SJCRH30 (cell line): ENCODE results near the gene HHAT. TPM values are rescaled to one million over a fixed set of nuclear protein-coding genes. Genes with fewer than 3 reads are reported as not detected.

Source experiments
- DNase-seq, 2 experiments: peaks; one replicate each; pipeline ENCODE4 v3.0.0-alpha.2; 2015 to 2020
- H3K27ac ChIP-seq: fragments of 250-450 bp; sonication (Bioruptor Pico); 2 replicates; pipeline ENCODE4 v1.5.1; 2020; ENCODE audit warnings: mild to moderate bottlenecking, moderate library complexity
- H3K27me3 ChIP-seq: fragments of 250-450 bp; sonication (Bioruptor Pico); 2 replicates; pipeline ENCODE4 v1.5.1; 2020; ENCODE audit warnings: mild to moderate bottlenecking, moderate library complexity
- H3K36me3 ChIP-seq: fragments of 250-450 bp; sonication (Bioruptor Pico); 2 replicates; pipeline ENCODE4 v1.5.1; 2020; ENCODE audit warnings: mild to moderate bottlenecking, moderate library complexity
- H3K4me1 ChIP-seq: fragments of 250-450 bp; sonication (Bioruptor Pico); 2 replicates; pipeline ENCODE4 v1.5.1; 2020; ENCODE audit warnings: mild to moderate bottlenecking, moderate library complexity
- H3K4me3 ChIP-seq: fragments of 250-450 bp; sonication (Bioruptor Pico); 2 replicates; pipeline ENCODE4 v1.5.1; 2020; ENCODE audit warnings: mild to moderate bottlenecking, moderate library complexity
- H3K9me3 ChIP-seq: fragments of 250-450 bp; sonication (Bioruptor Pico); replicated peaks from 2 replicates; pipeline ENCODE4 v1.5.1; 2020; ENCODE audit warnings: mild to moderate bottlenecking, moderate library complexity
- total RNA-seq: library from RNA; depleted of rRNA; stranded (reverse); fragments of >200 nt; shearing (Covaris generic); gene quantifications from 2 replicates; pipeline ENCODE4 v1.2.3, GENCODE V29; 2014

HHAT gene
- total RNA-seq, 1 experiment from 2014 or later, result 5.1 TPM

DNA sequence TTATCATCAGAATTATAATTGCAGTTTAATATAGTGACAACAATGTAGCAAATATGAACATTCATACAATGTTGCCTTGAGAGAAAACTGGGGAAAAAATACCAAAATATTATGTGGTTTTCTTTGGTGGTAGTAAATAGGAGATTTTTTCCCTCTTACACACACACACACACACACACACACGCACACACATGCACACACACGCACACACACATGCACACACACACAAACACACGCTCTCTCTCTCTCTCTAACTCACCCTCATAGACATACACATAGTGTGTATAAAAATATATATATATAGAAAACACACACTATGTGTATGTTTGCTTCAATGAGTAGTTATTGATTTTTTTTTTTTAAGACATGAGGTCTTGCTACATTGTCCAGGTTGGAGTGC, 211.6 kb downstream of the HHAT start:
- no peak for DNase-seq
- Histone ChIP-seq H3K9me3 (no peaks in the 10 kb centered on the region), H3K4me3 (no peak overlapping the region), H3K4me1 (peaks cover 20% of the 10 kb centered on the region), H3K36me3 (no peaks in the 10 kb centered on the region), H3K27me3 (no peaks in the 10 kb centered on the region), H3K27ac (no peak overlapping the region)

DNA sequence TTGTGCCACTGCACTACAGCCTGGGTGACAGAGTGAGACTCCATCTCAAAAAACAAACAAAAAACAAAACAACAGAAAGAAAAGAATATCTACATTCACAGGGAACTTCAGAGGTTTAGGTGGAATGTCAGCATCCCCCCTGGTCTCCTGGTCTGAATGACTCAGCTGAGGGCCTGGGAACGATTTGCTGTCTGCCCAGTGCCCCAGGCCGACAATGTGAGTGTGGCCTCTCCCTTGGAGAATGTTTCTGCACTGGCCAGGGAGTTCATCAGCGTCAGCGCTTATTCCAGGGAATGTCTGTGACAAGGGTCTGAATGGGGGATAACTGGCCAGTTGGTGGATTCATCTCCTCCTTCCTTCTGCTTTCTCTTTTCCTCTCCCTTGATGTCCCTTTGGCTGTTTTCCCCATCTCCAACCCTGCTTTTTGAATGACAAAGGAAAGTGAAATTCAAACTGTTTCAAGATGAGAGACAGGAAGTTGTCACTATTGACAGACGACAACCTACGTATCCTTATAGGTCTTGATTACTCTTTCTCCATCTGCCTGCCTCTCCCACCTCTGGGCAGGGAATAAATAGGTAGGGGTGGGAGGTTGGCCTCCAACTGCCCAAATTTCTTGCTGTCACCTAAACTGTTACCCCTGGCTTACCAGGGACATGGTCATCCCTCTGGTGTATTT, 213.1 kb downstream of the HHAT start:
- Histone ChIP-seq H3K9me3 (no peaks in the 10 kb centered on the region), H3K27me3 (no peaks in the 10 kb centered on the region), H3K4me1 (peaks cover 9% of the 10 kb centered on the region), H3K36me3 (no peaks in the 10 kb centered on the region), H3K4me3 (no peak overlapping the region), H3K27ac (no peak overlapping the region)
- DNase-seq, result no peak

DNA sequence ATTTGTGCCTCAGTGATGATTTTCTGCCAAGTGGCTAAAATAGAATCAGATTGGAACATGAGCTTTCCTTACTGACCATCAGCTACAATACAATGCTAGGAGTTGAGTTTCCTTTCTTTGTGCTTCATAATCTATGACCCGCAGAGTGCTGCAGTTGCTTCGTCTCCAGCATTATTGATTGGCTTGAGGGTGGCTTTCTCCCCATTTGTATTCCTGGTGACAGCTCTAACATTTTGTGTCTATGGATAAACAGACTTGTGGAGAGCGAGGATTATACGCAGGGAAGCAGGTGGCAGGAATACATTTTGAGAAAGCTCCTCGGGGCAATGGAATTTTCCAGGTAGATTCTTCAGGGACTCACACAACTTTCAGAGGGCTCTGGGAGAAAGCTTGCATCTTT, 223.2 kb downstream of the HHAT start:
- Histone ChIP-seq H3K36me3 (no peaks in the 10 kb centered on the region), H3K27me3 (no peaks in the 10 kb centered on the region), H3K9me3 (no peaks in the 10 kb centered on the region), H3K4me1 (no peaks in the 10 kb centered on the region), H3K27ac (no peak overlapping the region), H3K4me3 (no peak overlapping the region)
- no peak for DNase-seq

DNA sequence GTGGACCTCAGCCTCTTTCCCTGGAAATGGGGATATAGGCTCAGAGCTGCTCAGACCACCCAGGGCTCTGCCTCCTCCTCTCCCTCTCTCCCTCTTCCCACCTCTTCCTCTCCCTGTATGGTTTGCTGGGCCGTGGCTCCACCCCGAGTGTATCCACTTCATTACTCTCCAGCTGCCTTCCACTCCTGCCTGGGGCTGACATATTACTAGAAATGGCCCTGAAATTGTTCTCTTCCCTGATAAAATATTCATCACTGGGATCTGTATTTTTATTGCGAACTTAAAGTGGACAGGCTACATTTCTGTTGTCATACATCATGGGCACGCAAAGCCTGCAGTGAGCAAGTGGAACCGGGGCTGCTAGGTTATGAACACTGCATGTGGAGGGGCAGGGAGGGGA, 225.0 kb downstream of the HHAT start:
- peaks cover 12% of the 10 kb centered on the region for H3K4me1 ChIP-seq
- H3K27me3 ChIP-seq, result no peaks in the 10 kb centered on the region
- no peaks in the 10 kb centered on the region for H3K9me3 ChIP-seq
- no peaks in the 10 kb centered on the region for H3K36me3 ChIP-seq
- no peak overlapping the region for H3K27ac ChIP-seq
- no peak overlapping the region for H3K4me3 ChIP-seq
- DNase-seq, result no peak

DNA sequence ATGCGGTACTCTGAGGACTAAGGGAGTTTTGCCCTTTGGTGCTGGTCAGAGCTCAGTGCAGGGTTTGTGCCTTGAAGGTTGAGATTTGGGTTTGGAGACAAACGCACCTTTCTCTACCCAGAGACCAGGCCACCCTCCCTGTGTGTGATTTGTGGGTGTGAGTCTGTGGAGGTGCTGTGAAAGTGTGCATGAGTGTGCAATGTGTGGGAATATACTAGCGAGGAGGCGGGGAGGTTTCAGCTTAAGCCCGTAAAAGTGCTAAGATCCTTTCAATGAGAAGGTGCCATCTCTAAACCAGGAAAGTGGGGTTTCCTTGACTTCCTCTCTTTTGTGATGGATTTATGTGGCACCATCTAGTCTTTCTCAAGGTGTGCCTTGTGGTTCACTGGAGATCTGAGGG, 225.7 kb downstream of the HHAT start:
- no peaks in the 10 kb centered on the region for H3K9me3 ChIP-seq
- DNase-seq, result no peak
- no peak overlapping the region for H3K27ac ChIP-seq
- no peak overlapping the region for H3K4me3 ChIP-seq
- no peaks in the 10 kb centered on the region for H3K36me3 ChIP-seq
- H3K4me1 ChIP-seq, result peaks cover 14% of the 10 kb centered on the region
- no peaks in the 10 kb centered on the region for H3K27me3 ChIP-seq

DNA sequence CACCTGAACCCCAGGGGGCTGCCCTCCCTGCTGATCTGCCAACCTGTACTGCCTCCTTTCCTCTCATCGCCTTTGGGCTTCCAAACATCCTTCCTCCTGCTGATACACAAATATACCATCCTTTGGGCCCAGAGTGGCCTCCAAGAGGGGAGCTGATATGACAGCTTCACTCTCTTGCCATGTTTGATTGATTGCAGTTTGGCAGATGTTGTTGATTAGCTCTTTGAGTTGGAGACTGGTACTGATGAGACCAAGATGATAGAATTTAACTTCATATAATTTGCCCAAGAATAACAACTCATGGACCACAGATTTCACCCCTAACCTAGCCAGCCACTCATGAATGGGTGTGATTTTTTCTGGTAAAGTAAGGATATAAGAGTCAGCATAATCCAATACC, 227.8 kb downstream of the HHAT start:
- Histone ChIP-seq H3K9me3 (no peaks in the 10 kb centered on the region), H3K4me3 (no peak overlapping the region), H3K36me3 (no peaks in the 10 kb centered on the region), H3K27me3 (no peaks in the 10 kb centered on the region), H3K4me1 (peaks cover 16% of the 10 kb centered on the region), H3K27ac (no peak overlapping the region)
- DNase-seq, result no peak

DNA sequence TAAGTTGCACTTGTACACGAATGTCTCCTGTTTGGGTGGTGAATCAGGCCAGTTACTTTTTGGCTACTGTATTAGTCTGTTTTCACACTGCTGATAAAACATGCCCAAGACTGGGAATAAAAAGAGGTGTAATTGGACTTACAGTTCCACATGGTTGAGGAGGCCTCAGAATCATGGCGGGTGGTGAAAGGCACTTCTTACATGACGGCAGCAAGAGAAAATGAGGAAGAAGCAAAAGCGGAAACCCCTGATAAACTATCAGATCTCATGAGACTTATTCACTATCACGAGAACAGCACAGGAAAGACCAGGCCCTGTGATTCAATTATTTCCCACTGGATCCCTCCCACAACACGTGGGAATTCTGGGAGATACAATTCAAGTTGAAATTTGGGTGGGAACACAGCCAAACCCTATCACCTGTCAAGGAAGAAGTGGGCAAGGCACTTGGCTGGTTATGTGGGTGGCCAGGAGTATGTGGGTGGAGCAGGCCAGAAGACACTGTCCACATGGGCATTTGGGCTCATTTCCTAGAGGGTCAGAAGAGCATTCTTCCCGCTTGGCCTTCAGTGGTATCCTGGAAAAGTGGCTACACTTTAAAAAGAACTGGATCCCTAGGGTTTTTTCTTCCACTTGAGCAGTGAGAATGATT, 228.8 kb downstream of the HHAT start:
- no peak overlapping the region for H3K27ac ChIP-seq
- H3K27me3 ChIP-seq, result no peaks in the 10 kb centered on the region
- peaks cover 16% of the 10 kb centered on the region for H3K4me1 ChIP-seq
- H3K4me3 ChIP-seq, result no peak overlapping the region
- H3K36me3 ChIP-seq, result no peaks in the 10 kb centered on the region
- no peaks in the 10 kb centered on the region for H3K9me3 ChIP-seq
- no peak for DNase-seq

DNA sequence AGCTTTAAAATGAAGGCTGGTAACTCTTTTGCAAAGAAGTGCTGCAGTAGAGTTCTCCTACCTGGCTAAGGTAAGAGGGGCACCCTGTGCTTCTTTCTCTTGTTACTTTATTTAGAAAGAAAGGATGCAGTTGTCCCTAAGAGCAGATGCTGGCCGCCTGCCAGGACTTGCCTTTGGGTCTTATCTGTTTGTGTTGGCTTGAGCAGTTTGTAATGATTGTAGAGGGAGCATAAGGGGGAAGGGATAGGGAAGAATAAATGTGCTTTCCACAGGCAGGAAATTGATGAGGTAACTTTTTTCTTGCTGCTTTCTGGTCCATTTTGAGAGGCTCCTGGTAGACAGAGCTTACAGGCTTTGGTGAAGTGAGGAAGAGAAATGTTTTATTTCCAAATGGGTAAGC, 229.6 kb downstream of the HHAT start:
- peaks cover 16% of the 10 kb centered on the region for H3K4me1 ChIP-seq
- peak; percentile 49 to 78 for DNase-seq
- H3K27me3 ChIP-seq, result no peaks in the 10 kb centered on the region
- H3K27ac ChIP-seq, result no peak overlapping the region
- no peaks in the 10 kb centered on the region for H3K36me3 ChIP-seq
- H3K4me3 ChIP-seq, result no peak overlapping the region
- no peaks in the 10 kb centered on the region; the same call in 1 of the 2 replicates for H3K9me3 ChIP-seq

DNA sequence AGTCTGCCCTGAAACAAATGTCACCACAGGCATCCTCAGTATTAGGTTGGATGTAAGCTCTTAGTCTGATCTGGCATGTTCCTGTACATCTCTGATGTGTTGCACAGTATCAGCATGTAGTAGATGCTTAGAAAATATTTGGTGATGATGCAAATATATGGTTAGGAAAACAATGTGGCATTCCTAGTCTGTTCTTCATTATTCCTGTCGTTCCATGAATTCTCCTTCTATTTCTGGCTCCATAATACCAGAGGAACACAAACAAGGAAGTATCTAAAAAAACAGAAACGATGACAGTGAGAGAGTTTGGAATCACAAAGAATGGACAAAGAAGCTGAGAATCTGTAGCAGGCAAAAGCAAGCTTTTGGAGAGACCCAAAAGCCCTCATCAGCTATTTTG, 236.6 kb downstream of the HHAT start:
- Histone ChIP-seq H3K4me3 (no peak overlapping the region), H3K4me1 (no peaks in the 10 kb centered on the region), H3K27me3 (no peaks in the 10 kb centered on the region), H3K9me3 (no peaks in the 10 kb centered on the region; the same call in 1 of the 2 replicates), H3K27ac (no peak overlapping the region), H3K36me3 (no peaks in the 10 kb centered on the region)
- DNase-seq, result no peak

DNA sequence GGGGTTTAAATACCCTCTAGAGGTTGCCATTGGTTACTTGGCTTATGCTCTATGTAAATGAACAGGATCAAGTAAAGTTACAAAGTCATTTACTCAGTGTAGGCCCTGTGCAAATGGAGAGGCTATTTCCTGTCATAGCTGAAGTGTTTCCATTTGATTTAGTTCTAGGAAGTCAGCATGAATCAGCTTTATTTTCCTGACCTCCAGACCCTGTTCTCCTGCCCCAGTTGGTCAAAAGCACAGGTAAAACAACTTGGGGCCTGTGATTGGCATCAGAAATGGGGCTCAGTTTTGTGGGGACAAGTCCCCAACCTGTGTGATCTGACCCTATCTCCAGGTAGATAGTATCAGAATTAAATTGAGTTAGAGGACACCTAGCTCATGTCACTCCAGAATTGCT, 239.9 kb downstream of the HHAT start:
- no peaks in the 10 kb centered on the region for H3K36me3 ChIP-seq
- DNase-seq, result no peak
- no peaks in the 10 kb centered on the region for H3K9me3 ChIP-seq
- H3K4me1 ChIP-seq, result no peaks in the 10 kb centered on the region
- H3K4me3 ChIP-seq, result no peak overlapping the region
- H3K27me3 ChIP-seq, result no peaks in the 10 kb centered on the region
- no peak overlapping the region for H3K27ac ChIP-seq

DNA sequence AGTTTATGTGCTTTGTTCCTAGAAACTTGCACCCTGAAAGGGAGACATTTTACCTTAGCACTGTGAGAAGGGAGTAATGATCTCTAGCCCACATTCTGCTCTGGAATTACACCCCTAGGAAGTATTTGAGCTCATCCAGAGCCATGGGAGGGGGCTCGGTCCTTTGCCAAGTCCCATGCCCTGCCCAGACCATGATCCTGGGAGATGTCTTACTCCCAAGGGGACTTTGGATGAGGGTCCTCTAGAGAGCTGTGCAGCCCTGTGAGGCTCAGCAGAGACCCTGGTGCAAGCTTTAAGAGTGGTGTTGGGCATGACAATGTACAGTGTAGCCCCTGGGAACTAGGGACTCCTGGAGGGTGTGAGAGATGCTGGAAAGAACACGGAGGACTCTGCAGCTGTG, 241.4 kb downstream of the HHAT start:
- H3K36me3 ChIP-seq, result no peaks in the 10 kb centered on the region
- H3K4me1 ChIP-seq, result no peaks in the 10 kb centered on the region
- H3K4me3 ChIP-seq, result no peak overlapping the region
- no peak for DNase-seq
- no peaks in the 10 kb centered on the region for H3K27me3 ChIP-seq
- H3K27ac ChIP-seq, result no peak overlapping the region
- no peaks in the 10 kb centered on the region for H3K9me3 ChIP-seq

DNA sequence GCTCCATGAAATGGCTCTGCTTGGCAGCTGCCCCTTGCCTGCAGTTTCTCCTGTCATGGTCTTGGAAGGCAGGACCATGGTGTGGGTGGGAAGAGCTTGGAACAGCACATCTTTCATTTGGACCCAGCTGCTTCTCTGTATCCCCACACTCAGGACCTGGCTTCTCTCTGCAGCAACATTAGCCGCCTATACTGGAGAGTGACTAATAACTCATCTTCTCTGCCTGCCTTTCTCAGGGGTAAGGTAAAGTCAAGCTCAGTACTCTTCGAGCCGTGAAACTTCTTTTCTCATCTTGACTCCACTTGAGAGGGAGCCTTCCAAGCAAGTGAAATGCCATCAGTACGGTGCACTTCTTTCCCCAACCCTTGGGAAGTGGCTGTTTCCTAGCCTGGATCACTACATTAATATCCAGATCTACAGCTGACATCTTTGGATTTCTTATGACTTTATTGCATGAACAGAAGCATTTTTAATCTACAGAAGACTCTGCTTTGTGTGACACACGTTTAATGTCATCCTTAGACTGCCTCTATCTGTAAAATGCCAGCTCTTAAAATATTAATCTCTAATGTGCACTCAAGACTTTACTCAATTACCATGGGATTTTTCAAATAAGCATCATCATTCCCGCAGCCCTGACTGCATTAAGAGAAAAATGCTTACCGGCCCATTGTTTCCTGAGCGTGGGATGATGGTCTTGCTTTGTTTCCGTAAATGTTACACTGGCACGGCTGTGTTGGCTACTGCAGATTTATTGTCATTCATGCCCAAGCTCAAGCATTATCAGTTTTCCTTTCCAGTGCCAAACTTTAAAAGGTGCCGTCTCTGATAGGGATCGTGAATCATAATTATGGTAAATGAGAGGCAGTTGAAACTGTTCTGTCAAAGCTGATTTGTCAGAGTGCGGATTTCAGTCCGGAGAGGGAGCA, 242.9 kb downstream of the HHAT start:
- no peak overlapping the region for H3K4me3 ChIP-seq
- no peak for DNase-seq
- no peaks in the 10 kb centered on the region for H3K27me3 ChIP-seq
- H3K4me1 ChIP-seq, result no peaks in the 10 kb centered on the region
- no peak overlapping the region for H3K27ac ChIP-seq
- H3K36me3 ChIP-seq, result no peaks in the 10 kb centered on the region
- 0 out of 2 replicates have a peak, but pooled peaks cover 2% of the 10 kb centered on the region for H3K9me3 ChIP-seq

DNA sequence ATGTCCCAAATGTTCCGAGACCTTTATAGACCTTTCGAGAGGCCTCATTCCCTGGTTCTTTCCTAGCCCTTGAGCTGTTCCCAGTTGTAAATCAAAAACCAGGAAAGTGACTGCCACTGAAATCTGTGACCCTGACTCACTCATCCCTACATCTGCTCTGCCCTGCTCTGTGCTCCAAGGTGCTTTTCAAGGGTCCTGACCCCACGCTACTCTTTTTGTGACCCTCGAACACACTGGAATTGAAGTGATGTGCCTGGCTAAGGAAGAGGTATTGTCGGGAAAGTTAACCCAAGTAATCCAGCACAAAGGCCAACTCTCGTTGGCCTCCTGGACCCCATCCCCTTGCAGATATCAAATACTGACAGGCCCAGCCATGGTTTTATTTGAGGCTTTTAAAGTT, 244.4 kb downstream of the HHAT start:
- Histone ChIP-seq H3K36me3 (no peaks in the 10 kb centered on the region; the same call in 1 of the 2 replicates), H3K27me3 (no peaks in the 10 kb centered on the region), H3K4me3 (no peak overlapping the region), H3K9me3 (0 out of 2 replicates have a peak, but pooled peaks cover 7% of the 10 kb centered on the region), H3K27ac (no peak overlapping the region), H3K4me1 (no peaks in the 10 kb centered on the region)
- DNase-seq, result no peak

DNA sequence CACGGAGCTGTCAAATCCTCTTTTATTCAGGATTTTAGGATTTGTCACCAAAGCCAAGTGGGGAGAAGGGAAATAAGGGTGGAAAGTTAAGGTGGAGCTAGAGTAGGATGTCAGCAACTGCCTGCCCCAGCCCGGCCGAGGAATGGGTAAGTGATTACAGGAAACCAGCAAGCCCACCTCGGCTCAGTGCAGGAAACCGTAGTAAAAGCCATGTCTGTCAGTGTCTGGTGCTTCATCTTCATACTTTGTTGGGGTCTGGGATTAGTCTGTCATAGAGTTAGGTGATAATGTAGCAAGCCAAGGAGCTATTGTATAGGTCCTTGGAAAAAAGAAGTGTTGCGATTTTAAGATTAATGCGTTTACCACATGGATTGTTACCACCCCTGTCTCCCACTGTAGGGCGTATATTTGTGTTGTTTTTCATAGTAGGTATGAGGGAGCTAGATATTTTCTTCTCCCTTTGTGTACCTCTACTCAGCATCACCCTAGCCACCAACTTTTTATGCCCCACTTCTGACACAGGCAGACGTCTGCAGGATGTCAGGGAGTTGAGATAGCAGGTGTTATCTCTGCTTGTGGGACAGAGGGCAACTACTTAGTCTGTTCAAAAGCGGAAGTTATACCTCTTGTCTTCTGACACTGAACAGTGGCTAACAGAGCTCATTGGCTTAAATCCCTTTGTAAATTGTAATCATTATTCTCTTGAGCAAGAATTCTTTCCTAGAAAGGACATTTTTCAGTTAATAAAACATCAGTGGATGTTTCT, 253.7 kb downstream of the HHAT start:
- Histone ChIP-seq H3K27me3 (no peaks in the 10 kb centered on the region), H3K27ac (no peak overlapping the region)
- DNase-seq, result no peak

More for the DNA sequence above, 253.7 kb downstream of the HHAT start:
- H3K9me3 ChIP-seq, result no peaks in the 10 kb centered on the region
- no peaks in the 10 kb centered on the region for H3K36me3 ChIP-seq
- H3K4me1 ChIP-seq, result 0 out of 2 replicates have a peak, but pooled peaks cover 5% of the 10 kb centered on the region
- H3K4me3 ChIP-seq, result no peak overlapping the region
